Prostate gland (tissue), 2 donors: ENCODE data around the gene FMNL2.

Experiments
- CTCF ChIP-seq, 4 experiments: fragments of 200-600 bp in 2 of 4; fragments of 450-650 bp in 2 of 4; sonication (generic) in 2 of 4; IDR thresholded peaks; 1 replicate in 3 of 4; 2 replicates in 1 of 4; pipeline ENCODE4 v1.5.1; 2016 to 2019; ENCODE audit warnings: antibody characterized with exemption in 4 of 4, mild to moderate bottlenecking in 2 of 4, moderate library complexity in 2 of 4
- POLR2A ChIP-seq: fragments of 450-650 bp; IDR thresholded peaks from one replicate; pipeline ENCODE4 v1.6.1; 2016; ENCODE audit warnings: antibody characterized with exemption, mild to moderate bottlenecking
- POLR2AphosphoS5 ChIP-seq: sonication (generic); formaldehyde crosslinking; IDR thresholded peaks from one replicate; pipeline ENCODE4 v1.6.1; 2017; ENCODE audit warnings: antibody characterized with exemption

DNA sequence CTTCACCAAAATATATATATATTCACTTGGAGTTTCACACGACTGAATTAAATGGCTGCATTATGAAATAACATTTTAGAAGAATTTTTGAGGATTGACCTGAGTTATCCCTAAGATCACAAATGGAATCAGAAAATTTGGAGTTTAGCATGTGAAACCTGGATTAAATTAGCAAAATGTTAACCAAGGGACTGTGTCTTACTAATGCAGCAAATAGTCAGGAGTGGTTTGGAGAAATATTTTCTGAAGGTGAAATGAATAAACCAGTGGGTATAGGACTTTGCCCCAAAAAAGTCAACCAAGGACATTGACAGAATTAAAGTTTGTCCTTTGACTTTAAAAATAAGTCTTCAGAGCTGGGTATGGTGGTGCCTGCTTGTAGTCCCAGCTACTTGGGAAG is 271.1 kb downstream of the FMNL2 start:
- no peak for TF ChIP-seq CTCF (IDR thresholded peaks at IDR 0.05)
- TF ChIP-seq POLR2A: no peak
- TF ChIP-seq POLR2AphosphoS5: no peak
